Gastroesophageal sphincter (tissue), 4 donors: ENCODE data around the gene GLG1. TPM values are rescaled to one million over a fixed set of nuclear protein-coding genes. Genes with fewer than 3 reads are reported as not detected.
A peak's percentile ranks its signal among the peaks of the same experiment; 100 is the strongest.

Source experiments
- ATAC-seq: fragments of 150-250 bp; one replicate; pipeline ENCODE4 v1.9.1; 2016; ENCODE audit warnings: mild to moderate bottlenecking, moderate library complexity
- H3K27ac ChIP-seq, 4 donors: fragments of 200-600 bp; sonication (generic) in 3 of 4; 1 replicate in 3 of 4; 2 replicates in 1 of 4; pipeline ENCODE4 v1.5.1; 2016 to 2019
- H3K27me3 ChIP-seq: fragments of 200-600 bp; sonication (generic); one replicate; pipeline ENCODE4 v1.5.1; 2019
- H3K36me3 ChIP-seq, 2 donors: fragments of 200-600 bp; sonication (generic); one replicate each; pipeline ENCODE4 v1.5.1; 2019; ENCODE audit warnings: control low read depth in 1 of 2
- H3K4me1 ChIP-seq, 3 donors: fragments of 200-600 bp; sonication (generic); 1 replicate in 2 of 3; 2 replicates in 1 of 3; pipeline ENCODE4 v1.5.1; 2016 to 2019; ENCODE audit warnings: control low read depth in 2 of 3
- H3K4me3 ChIP-seq, 2 donors: fragments of 200-600 bp; sonication (generic); one replicate each; pipeline ENCODE4 v1.5.1; 2019; ENCODE audit warnings: mild to moderate bottlenecking in 1 of 2, moderate library complexity in 1 of 2
- H3K9me3 ChIP-seq, 3 donors: fragments of 200-600 bp; sonication (generic); one replicate each; pipeline ENCODE4 v1.5.1; 2017 to 2019; ENCODE audit warnings: control low read depth in 2 of 3
- CTCF ChIP-seq, 4 experiments: fragments of 200-600 bp in 2 of 4; fragments of 450-650 bp in 2 of 4; sonication (generic) in 1 of 4; IDR thresholded peaks; one replicate each; pipeline ENCODE4 v1.5.1; 2017 to 2019; ENCODE audit warnings: antibody characterized with exemption in 4 of 4, mild to moderate bottlenecking in 2 of 4, moderate library complexity in 2 of 4
- EP300 ChIP-seq: sonication (generic); formaldehyde crosslinking; IDR thresholded peaks from one replicate; pipeline ENCODE4 v1.6.1; 2017; ENCODE audit warnings: antibody characterized with exemption, mild to moderate bottlenecking
- POLR2A ChIP-seq, 2 donors: fragments of 450-650 bp; IDR thresholded peaks; one replicate each; pipeline ENCODE4 v1.6.1; 2017; ENCODE audit warnings: antibody characterized with exemption in 2 of 2, mild to moderate bottlenecking in 2 of 2, moderate library complexity in 1 of 2
- POLR2AphosphoS5 ChIP-seq: sonication (generic); formaldehyde crosslinking; IDR thresholded peaks from one replicate; pipeline ENCODE4 v1.6.1; 2017; ENCODE audit warnings: antibody characterized with exemption
- WGBS, 2 donors: methylation state at CpG; one replicate each; pipeline ENCODE4 v1.1.5; 2018; ENCODE audit warnings: low coverage in 1 of 2; 5-methylcytosine and 5-hydroxymethylcytosine counted together
- total RNA-seq, 4 donors: library from RNA; depleted of rRNA; stranded (reverse); fragments of >200 nt; gene quantifications; one replicate each; pipeline ENCODE4 v1.1.0, GENCODE V29; 2016

Gene GLG1
- total RNA-seq, 4 donors from 2014 or later, result 121 to 151 (median 139) TPM

- H3K9me3 ChIP-seq, result no peaks in the 10 kb centered on the region
- WGBS, 2 donors, result 74 to 83% methylated on average over 4 to 6 of the region's 6 CpGs
- H3K27ac ChIP-seq, result no peak overlapping the region
- TF ChIP-seq CTCF (IDR thresholded peaks at IDR 0.05) (peak in 2 of 4 experiments; percentile 11 to 27), POLR2A (IDR thresholded peaks at IDR 0.05) (no peak)
- ATAC-seq, result no peak
- no peak overlapping the region for H3K4me3 ChIP-seq
- no peaks in the 10 kb centered on the region for H3K27me3 ChIP-seq
- peaks cover 0 to 19% (median 0%) of the 10 kb centered on the region in 3 donors for H3K4me1 ChIP-seq
- H3K36me3 ChIP-seq, result peaks cover 0 to 70% of the 10 kb centered on the region in 2 donors
These were observed 44.2 kb upstream of the GLG1 start for GRCh38 chr16:74650966-74651567.

GRCh38 chr16:74649839-74650504, 43.1 kb upstream of the GLG1 start:
- 14 to 17% methylated on average over 1 of the region's 1 CpG for whole genome bisulfite sequencing, 2 donors
- no peak overlapping the region for H3K4me3 ChIP-seq
- H3K36me3 ChIP-seq, result peaks cover 0 to 74% of the 10 kb centered on the region in 2 donors
- ATAC-seq, result no peak
- no peak for TF ChIP-seq CTCF (IDR thresholded peaks at IDR 0.05)
- no peak for TF ChIP-seq POLR2A (IDR thresholded peaks at IDR 0.05)
- no peak for TF ChIP-seq EP300
- no peak for TF ChIP-seq POLR2AphosphoS5
- no peak overlapping the region for H3K27ac ChIP-seq
- no peaks in the 10 kb centered on the region for H3K9me3 ChIP-seq
- peaks cover 0 to 19% (median 0%) of the 10 kb centered on the region in 3 donors for H3K4me1 ChIP-seq
- H3K27me3 ChIP-seq, result no peaks in the 10 kb centered on the region

- H3K36me3 ChIP-seq, result peaks cover 3 to 92% of the 10 kb centered on the region in 2 donors
These were observed 35.1 kb upstream of the GLG1 start for GRCh38 chr16:74641969-74642368.

GRCh38 chr16:74637742-74638453, 31.0 kb upstream of the GLG1 start:
- peaks cover 0 to 91% of the 10 kb centered on the region in 2 donors for H3K36me3 ChIP-seq
- no peak overlapping the region for H3K4me3 ChIP-seq
- H3K27ac ChIP-seq, result no peak overlapping the region
- no peak for ATAC-seq
- H3K9me3 ChIP-seq, result no peaks in the 10 kb centered on the region
- no peaks in the 10 kb centered on the region for H3K27me3 ChIP-seq
- H3K4me1 ChIP-seq, result no peaks in the 10 kb centered on the region
- 86 to 91% methylated on average over 4 to 7 of the region's 7 CpGs for WGBS, 2 donors
- TF ChIP-seq CTCF (IDR thresholded peaks at IDR 0.05) (no peak), EP300 (no peak), POLR2A (IDR thresholded peaks at IDR 0.05) (no peak), POLR2AphosphoS5 (no peak)

More at GRCh38 chr16:74641969-74642368, 35.1 kb upstream of the GLG1 start:
- no peak for TF ChIP-seq POLR2AphosphoS5
- WGBS, 2 donors, result 92 to 98% methylated on average over 8 of the region's 8 CpGs
- Histone ChIP-seq H3K4me1 (no peaks in the 10 kb centered on the region), H3K4me3 (no peak overlapping the region), H3K27me3 (no peaks in the 10 kb centered on the region), H3K9me3 (no peaks in the 10 kb centered on the region), H3K27ac (no peak overlapping the region)
- ATAC-seq, result no peak

- Histone ChIP-seq H3K36me3 (peaks cover 0 to 97% of the 10 kb centered on the region in 2 donors), H3K27me3 (no peaks in the 10 kb centered on the region), H3K27ac (no peak overlapping the region), H3K4me1 (no peaks in the 10 kb centered on the region), H3K4me3 (no peak overlapping the region), H3K9me3 (no peaks in the 10 kb centered on the region)
- 73 to 80% methylated on average over 5 of the region's 5 CpGs for WGBS, 2 donors
- TF ChIP-seq POLR2A (IDR thresholded peaks at IDR 0.05) (no peak), CTCF (IDR thresholded peaks at IDR 0.05) (no peak), POLR2AphosphoS5 (no peak), EP300 (no peak)
- ATAC-seq, result no peak
These were observed 28.4 kb upstream of the GLG1 start for GRCh38 chr16:74635303-74635702.
